ENCODE data around the gene MTM1. TPM values are rescaled to one million over a fixed set of nuclear protein-coding genes. Genes with fewer than 3 reads are reported as not detected.

Gene MTM1
- total and polyA plus RNA-seq, 9 of the 15 experiments (the other 6 are each of a cell fraction or from before 2014, with no cell fraction given) = 5.6 to 13.3 (median 9.5) TPM

DNA sequence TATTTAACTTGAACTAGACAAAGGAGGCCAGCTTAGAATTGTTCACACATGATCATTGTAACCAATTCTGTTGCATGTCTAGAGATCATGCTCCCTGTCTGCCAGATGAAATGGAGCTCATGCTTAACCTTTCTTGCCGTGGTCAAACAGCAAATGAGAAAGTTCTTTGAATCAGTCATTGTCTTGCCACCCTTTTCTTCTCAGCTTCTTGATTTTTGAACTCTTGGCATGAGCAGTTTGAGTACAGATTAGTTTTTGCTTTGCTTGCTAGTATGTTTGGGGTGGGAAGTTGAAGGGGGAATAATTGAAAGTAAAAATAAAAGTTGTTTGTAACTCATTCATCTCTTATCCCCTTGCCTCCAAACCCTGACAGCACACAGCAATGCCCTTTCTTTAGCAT is 4.7 kb downstream of the MTM1 start:
- POLR2A ChIA-PET = no interaction called here
- no TSS peak for BruUV-seq (replicated peaks)
- no peak overlapping the region for H3K4me2 ChIP-seq (ENCODE audit: insufficient read depth, low read length)
- peaks cover 40% of the 10 kb centered on the region for H3K79me2 ChIP-seq (ENCODE audit: control insufficient read depth, insufficient read depth, low read length)
- peaks cover 6 to 25% of the 10 kb centered on the region in 2 experiments for H3K4me1 ChIP-seq (replicated peaks in 1 of 2; ENCODE audit: control insufficient read depth in 2 of 2, insufficient read depth in 2 of 2, low read length in 2 of 2)
- H3K36me3 ChIP-seq (ENCODE audit: control insufficient read depth, insufficient read depth, low read length) = no peaks in the 10 kb centered on the region
- DNase-seq (ENCODE audit: extremely low read depth in 1 of 4, low spot score in 3 of 4) (no peak), ATAC-seq (no peak), FAIRE-seq (no peak)
- H2AFZ ChIP-seq (ENCODE audit: low read depth, low read length) = no peak overlapping the region
- 13% methylated on average over 1 of the region's 1 CpG for WGBS (ENCODE audit: insufficient coverage, low coverage, missing lambda C conversion rate)
- intact Hi-C loops (cut with micrococcal nuclease) (no loop called here), in situ Hi-C loops (cut with MboI) (no loop called here)
- H3K9ac ChIP-seq (ENCODE audit: insufficient read depth in 1 of 2, low read depth in 2 of 2, low read length in 2 of 2) = no peak overlapping the region
- no peaks in the 10 kb centered on the region for H4K20me1 ChIP-seq (replicated peaks; ENCODE audit: control insufficient read depth, insufficient read depth, low read length)
- CTCF ChIA-PET (ENCODE audit: low intra/inter-chr PET ratio) = no interaction called here
- no peak overlapping the region for H3K27ac ChIP-seq (ENCODE audit: extremely low read depth, low read depth, low read length)
- H3K4me3 ChIP-seq = no peak overlapping the region
- H3K9me1 ChIP-seq (ENCODE audit: control insufficient read depth, insufficient read depth, low read length) = no peaks in the 10 kb centered on the region
- H3K9me3 ChIP-seq (replicated peaks; ENCODE audit: control insufficient read depth, insufficient read depth, low read depth, low read length) = no peaks in the 10 kb centered on the region
- no peaks in the 10 kb centered on the region for H3K27me3 ChIP-seq (ENCODE audit: control insufficient read depth in 2 of 2, insufficient read depth in 2 of 2, low read length in 2 of 2)
- TF ChIP-seq ZNF184 (CRISPR knock-in tag; IDR thresholded peaks at IDR 0.05) = no peak
- no peak for TF ChIP-seq ZC3H4 (CRISPR knock-in tag; IDR thresholded peaks at IDR 0.05; ENCODE audit: borderline replicate concordance)
- TF ChIP-seq YBX1 (IDR thresholded peaks at IDR 0.05) = no peak
- no peak for TF ChIP-seq BMI1 (IDR thresholded peaks at IDR 0.05; ENCODE audit: low read length)
- TF ChIP-seq, protein P1, sequence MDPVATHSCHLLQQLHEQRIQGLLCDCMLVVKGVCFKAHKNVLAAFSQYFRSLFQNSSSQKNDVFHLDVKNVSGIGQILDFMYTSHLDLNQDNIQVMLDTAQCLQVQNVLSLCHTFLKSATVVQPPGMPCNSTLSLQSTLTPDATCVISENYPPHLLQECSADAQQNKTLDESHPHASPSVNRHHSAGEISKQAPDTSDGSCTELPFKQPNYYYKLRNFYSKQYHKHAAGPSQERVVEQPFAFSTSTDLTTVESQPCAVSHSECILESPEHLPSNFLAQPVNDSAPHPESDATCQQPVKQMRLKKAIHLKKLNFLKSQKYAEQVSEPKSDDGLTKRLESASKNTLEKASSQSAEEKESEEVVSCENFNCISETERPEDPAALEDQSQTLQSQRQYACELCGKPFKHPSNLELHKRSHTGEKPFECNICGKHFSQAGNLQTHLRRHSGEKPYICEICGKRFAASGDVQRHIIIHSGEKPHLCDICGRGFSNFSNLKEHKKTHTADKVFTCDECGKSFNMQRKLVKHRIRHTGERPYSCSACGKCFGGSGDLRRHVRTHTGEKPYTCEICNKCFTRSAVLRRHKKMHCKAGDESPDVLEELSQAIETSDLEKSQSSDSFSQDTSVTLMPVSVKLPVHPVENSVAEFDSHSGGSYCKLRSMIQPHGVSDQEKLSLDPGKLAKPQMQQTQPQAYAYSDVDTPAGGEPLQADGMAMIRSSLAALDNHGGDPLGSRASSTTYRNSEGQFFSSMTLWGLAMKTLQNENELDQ (CRISPR knock-in tag; IDR thresholded peaks at IDR 0.05; ENCODE audit: borderline replicate concordance) = no peak
- TF ChIP-seq, protein P2, sequence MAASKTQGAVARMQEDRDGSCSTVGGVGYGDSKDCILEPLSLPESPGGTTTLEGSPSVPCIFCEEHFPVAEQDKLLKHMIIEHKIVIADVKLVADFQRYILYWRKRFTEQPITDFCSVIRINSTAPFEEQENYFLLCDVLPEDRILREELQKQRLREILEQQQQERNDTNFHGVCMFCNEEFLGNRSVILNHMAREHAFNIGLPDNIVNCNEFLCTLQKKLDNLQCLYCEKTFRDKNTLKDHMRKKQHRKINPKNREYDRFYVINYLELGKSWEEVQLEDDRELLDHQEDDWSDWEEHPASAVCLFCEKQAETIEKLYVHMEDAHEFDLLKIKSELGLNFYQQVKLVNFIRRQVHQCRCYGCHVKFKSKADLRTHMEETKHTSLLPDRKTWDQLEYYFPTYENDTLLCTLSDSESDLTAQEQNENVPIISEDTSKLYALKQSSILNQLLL (CRISPR knock-in tag; IDR thresholded peaks at IDR 0.05; ENCODE audit: borderline replicate concordance) = no peak
- no peak for TF ChIP-seq ZKSCAN8 (CRISPR knock-in tag; IDR thresholded peaks at IDR 0.05)
- TF ChIP-seq U2AF2 (optimal IDR thresholded peaks at IDR 0.05; ENCODE audit: low read depth, low read length) = no peak
- no peak for TF ChIP-seq NCOA2 (IDR thresholded peaks at IDR 0.05; ENCODE audit: partially characterized antibody in 2 of 2)
- TF ChIP-seq, protein P3, sequence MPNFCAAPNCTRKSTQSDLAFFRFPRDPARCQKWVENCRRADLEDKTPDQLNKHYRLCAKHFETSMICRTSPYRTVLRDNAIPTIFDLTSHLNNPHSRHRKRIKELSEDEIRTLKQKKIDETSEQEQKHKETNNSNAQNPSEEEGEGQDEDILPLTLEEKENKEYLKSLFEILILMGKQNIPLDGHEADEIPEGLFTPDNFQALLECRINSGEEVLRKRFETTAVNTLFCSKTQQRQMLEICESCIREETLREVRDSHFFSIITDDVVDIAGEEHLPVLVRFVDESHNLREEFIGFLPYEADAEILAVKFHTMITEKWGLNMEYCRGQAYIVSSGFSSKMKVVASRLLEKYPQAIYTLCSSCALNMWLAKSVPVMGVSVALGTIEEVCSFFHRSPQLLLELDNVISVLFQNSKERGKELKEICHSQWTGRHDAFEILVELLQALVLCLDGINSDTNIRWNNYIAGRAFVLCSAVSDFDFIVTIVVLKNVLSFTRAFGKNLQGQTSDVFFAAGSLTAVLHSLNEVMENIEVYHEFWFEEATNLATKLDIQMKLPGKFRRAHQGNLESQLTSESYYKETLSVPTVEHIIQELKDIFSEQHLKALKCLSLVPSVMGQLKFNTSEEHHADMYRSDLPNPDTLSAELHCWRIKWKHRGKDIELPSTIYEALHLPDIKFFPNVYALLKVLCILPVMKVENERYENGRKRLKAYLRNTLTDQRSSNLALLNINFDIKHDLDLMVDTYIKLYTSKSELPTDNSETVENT (CRISPR knock-in tag; IDR thresholded peaks at IDR 0.05) = no peak
- TF ChIP-seq, protein P4, sequence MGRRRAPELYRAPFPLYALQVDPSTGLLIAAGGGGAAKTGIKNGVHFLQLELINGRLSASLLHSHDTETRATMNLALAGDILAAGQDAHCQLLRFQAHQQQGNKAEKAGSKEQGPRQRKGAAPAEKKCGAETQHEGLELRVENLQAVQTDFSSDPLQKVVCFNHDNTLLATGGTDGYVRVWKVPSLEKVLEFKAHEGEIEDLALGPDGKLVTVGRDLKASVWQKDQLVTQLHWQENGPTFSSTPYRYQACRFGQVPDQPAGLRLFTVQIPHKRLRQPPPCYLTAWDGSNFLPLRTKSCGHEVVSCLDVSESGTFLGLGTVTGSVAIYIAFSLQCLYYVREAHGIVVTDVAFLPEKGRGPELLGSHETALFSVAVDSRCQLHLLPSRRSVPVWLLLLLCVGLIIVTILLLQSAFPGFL (CRISPR knock-in tag; IDR thresholded peaks at IDR 0.05) = no peak
- TF ChIP-seq, protein P5, sequence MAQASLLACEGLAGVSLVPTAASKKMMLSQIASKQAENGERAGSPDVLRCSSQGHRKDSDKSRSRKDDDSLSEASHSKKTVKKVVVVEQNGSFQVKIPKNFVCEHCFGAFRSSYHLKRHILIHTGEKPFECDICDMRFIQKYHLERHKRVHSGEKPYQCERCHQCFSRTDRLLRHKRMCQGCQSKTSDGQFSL (CRISPR knock-in tag; IDR thresholded peaks at IDR 0.05) = no peak
- TF ChIP-seq, protein P5 (tag; IDR thresholded peaks at IDR 0.05) = no peak
